GM10266 (cell line): Measurements from ENCODE around the gene ERGIC2.

Experiments used
- DNase-seq: peaks from one replicate; pipeline ENCODE4 v3.0.0; 2012; ENCODE audit errors: extremely low spot score
- CTCF ChIP-seq: IDR thresholded peaks from 2 replicates; pipeline ENCODE4 v1.5.1; 2012; ENCODE audit warnings: mild to moderate bottlenecking, low read depth; ENCODE audit not compliant: control insufficient read depth, insufficient read depth; ENCODE audit errors: missing control alignments

Gene ERGIC2

DNA sequence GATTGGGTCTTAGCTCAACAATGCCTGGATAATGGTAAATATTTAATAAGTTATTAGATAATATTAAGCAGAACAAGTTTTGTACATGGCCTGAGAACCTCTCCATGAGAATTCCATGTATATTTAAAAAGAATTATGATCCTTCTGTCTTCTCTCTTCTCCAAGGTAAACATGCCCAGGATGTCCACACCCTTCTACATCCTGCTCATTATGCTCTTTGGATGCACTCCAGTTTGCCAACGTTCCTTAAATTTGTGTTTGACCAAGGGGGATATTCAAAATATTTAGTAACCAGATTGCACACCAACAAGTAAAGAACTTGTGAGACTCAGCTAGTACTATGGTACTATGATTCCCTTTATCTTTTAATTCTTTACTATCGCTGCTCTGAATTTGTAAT lies 44.8 kb upstream of the ERGIC2 start:
- no peak for TF ChIP-seq CTCF
- DNase-seq, result no peak

DNA sequence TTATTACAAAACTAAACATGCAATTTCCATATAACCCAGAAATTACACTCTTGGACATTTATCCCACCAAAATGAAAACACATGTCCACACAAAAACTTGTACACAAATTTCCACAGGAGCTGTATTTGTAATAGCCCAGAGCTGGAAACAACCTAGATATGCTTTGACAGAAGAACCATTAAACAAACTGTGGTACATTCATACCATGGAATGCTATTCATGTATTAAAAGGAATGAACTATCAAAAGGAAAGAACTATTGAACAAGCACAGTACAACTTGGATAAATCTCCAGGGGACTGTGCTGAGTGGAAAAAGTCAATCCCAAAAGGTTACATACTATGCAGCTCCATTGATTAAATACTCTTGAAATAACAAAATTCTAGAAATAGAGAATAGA lies 35.8 kb upstream of the ERGIC2 start:
- DNase-seq, result no peak
- no peak for TF ChIP-seq CTCF

GRCh38 chr12:29415111-29415510 lies 34.1 kb upstream of the ERGIC2 start:
- DNase-seq, result no peak
- no peak for TF ChIP-seq CTCF

GRCh38 chr12:29414368-29414767 lies 33.4 kb upstream of the ERGIC2 start:
- no peak for TF ChIP-seq CTCF

DNA sequence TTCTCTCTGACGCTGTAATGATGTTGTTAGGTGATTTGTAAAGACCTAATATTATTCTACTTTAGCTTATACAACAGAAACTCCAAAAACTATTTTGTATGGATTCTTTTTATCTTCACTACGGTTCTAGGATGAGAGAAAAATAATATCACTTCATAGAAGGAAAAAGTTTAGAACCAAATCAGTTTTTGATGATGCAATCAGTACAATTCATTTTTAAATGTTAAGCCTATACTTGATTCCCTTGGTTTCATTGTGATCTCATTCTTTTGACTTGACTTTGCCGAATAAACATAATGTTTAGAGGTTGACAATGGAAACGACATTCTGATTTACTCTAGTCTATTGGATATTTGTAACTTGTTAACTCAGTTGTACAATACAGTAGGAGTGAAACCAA lies 24.6 kb upstream of the ERGIC2 start:
- no peak for DNase-seq
- TF ChIP-seq CTCF, result no peak

More at GRCh38 chr12:29414368-29414767, 33.4 kb upstream of the ERGIC2 start:
- no peak for DNase-seq

GRCh38 chr12:29403991-29404390 lies 23.0 kb upstream of the ERGIC2 start:
- no peak for TF ChIP-seq CTCF
- DNase-seq, result no peak

DNA sequence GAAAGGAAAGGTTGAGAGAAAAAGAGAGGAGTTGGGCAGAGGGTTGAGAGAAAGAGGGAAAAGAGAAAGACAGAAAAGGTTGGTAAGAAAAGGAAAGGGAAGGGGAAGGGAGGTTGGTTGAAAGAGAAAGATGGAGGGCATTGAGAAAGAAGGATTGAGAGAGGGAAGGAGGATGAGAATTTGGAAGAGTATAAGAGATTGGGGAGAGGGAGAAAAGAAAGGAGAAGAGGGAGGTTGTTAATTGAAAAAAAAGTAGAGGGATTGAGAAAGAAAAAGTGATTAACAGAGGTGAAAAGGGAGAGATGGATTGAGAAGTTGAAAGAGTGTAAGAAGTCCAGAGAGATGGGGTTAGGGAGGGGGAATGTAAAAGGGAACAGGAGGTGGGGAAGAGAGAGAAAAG lies 21.5 kb upstream of the ERGIC2 start:
- TF ChIP-seq CTCF, result no peak
- no peak for DNase-seq
